Measurements from ENCODE around the gene RIN3.

- TF ChIP-seq CTCF (conservative IDR thresholded peaks at IDR 0.05 in 1 of 2, IDR thresholded peaks at IDR 0.05 in 1 of 2; ENCODE audit: extremely low read depth in 1 of 2, insufficient read depth in 1 of 2, low read depth in 1 of 2, low read length in 2 of 2) (no peak), EZH2 (IDR thresholded peaks at IDR 0.05; ENCODE audit: borderline replicate concordance, low read length) (no peak)
Measured at GRCh38 chr14:92532490-92533163, 19.0 kb downstream of the RIN3 start.
